Cardiac fibroblast (primary cell): ENCODE results near the gene CALCOCO1.

Source experiments
- DNase-seq, 2 donors: peaks; one replicate each; pipeline versions ENCODE4 v3.0.0 to v3.0.0-alpha.2; 2010; ENCODE audit warnings: low read depth in 2 of 2
- H3K4me3 ChIP-seq, 2 donors: replicated peaks in 1 of 2; 1 replicate in 1 of 2; 2 replicates in 1 of 2; pipeline ENCODE4 v1.5.1; 2011; ENCODE audit warnings: low read depth in 2 of 2, low read length in 2 of 2, mild to moderate bottlenecking in 2 of 2, moderate library complexity in 1 of 2
- TF ChIP-seq, protein P1 (sequence below): IDR thresholded peaks from one replicate; pipeline ENCODE4 v1.5.1; 2011; ENCODE audit warnings: low read depth, mild to moderate bottlenecking, low read length, inconsistent platforms

Gene CALCOCO1

DNA sequence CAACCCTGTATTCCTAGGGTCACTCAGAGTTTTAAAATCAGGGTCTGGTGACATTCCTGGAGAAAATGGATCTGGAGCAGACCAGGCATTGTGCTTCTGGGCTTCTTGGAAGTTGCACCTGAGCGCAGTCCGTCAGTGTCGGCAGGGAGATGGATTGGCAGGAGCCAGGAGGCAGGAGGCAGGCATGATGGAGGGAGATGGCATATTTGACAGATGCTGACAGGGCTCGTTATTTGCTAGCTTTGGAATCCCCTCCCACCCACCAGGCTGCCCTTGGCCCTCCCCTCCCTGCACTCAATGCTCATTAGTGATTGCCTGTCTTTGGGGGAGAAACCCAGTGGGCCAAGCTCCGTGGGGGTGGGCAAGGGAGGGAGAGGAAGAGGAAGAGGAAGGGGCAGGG lies 19.8 kb upstream of the CALCOCO1 start:
- no peak overlapping the region for H3K4me3 ChIP-seq
- no peak for DNase-seq
- TF ChIP-seq, protein P1, sequence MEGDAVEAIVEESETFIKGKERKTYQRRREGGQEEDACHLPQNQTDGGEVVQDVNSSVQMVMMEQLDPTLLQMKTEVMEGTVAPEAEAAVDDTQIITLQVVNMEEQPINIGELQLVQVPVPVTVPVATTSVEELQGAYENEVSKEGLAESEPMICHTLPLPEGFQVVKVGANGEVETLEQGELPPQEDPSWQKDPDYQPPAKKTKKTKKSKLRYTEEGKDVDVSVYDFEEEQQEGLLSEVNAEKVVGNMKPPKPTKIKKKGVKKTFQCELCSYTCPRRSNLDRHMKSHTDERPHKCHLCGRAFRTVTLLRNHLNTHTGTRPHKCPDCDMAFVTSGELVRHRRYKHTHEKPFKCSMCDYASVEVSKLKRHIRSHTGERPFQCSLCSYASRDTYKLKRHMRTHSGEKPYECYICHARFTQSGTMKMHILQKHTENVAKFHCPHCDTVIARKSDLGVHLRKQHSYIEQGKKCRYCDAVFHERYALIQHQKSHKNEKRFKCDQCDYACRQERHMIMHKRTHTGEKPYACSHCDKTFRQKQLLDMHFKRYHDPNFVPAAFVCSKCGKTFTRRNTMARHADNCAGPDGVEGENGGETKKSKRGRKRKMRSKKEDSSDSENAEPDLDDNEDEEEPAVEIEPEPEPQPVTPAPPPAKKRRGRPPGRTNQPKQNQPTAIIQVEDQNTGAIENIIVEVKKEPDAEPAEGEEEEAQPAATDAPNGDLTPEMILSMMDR, result no peak

- TF ChIP-seq, protein P1, result peak; percentile 100
- no peak overlapping the region for H3K4me3 ChIP-seq
- DNase-seq, result peak; percentile 93 to 95
Observed at GRCh38 chr12:53746592-53747092, 19.4 kb upstream of the CALCOCO1 start.

DNA sequence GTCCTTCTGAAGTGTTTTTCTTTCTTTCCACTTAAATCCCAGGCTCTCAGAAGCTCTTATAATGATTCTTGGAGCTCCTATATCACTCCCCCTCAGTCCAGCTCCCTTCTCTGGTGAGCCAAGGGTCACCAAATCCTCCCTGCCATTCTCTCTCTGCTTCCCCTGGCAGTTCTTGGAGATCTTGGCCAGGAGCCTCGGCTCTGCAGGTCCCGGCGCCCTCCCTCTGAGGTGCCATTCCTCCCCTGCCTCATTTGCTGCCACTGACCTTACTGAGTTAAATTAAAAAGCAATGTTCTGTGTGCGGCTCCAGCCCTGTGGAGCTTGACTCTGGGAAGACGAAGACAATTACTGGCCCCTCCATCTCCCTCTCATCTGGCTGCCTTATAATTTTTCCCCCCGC lies 17.5 kb upstream of the CALCOCO1 start:
- no peak overlapping the region for H3K4me3 ChIP-seq
- TF ChIP-seq, protein P1, result no peak
- no peak for DNase-seq

DNA sequence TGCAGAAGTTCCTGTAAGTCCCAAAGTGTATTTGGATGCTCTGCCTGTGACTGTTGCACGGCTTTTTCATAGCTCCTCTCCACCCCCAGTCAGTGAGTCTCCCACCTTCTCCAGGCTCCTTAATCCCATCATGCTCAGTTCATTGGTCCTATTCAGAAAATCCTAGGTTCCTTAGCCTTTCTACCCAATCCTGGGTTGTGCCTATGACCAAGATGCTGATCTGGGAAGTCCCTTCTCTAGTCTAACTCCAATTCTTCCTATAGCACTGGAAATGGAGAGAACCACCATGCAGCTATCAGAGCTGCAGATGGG lies 16.8 kb upstream of the CALCOCO1 start:
- no peak for DNase-seq
- no peak overlapping the region for H3K4me3 ChIP-seq
- TF ChIP-seq, protein P1, result no peak

DNA sequence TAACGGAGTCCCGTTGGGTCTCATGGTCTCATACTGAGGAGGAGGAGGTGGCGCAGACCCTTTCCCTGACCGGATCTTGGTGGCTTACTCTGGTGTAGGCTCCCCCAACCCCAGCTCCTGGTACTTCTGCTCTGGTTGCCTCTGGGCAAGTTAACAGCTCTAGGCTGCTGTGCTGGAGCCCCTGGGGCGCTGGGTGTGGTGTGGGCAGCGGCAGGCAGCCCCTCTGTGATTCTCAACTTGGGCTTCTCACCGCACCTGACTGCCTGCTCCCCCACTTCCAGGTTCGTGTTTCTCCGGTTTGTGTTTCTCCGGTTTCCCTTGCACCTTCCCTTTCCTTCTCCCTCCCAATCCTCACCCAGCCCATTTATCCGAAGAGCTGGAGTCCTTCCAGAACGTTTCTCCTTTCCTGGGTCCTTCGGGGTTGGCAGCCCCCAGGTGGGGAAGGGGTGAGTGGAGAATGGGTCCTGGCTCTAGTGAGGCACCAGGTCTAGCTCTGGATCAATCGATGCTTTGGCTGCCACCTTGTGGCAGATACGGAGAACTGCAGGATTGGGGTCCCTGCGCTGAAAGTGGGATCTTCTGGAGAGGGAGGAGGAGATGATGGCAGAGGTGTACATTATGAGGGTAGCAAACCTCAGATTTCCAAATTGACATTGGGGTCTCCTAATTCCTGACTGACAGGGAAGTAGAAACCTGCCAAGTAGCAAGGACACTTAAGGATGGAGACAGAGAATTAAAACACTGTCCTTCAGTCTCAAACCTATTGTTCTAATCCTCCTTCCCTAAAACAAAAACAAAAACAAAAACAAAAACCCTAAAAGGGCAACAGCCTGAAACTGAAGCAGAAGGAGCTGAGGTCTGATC lies 16.2 kb upstream of the CALCOCO1 start:
- peak; percentile 64 to 66 for DNase-seq
- no peak overlapping the region for H3K4me3 ChIP-seq
- TF ChIP-seq, protein P1, result peak; percentile 90

DNA sequence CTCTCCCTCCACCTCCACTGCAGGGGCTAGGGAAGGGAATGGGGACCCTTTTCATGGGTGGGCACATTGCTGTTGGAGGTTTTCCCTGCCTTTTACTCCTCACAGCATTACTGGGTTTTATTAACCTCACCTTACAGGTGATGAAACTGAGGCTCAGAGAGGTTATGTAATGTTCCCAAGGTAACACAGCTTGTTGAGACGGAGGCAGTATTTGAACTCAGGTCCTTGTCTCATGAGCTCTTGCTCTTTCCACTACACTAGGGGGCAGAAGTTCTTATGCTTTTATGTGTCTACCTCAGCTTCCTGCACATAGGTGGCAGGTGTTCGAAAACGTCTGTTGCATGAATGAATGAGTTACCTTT lies 12.9 kb upstream of the CALCOCO1 start:
- H3K4me3 ChIP-seq, result no peak overlapping the region
- no peak for DNase-seq
- TF ChIP-seq, protein P1, result no peak
